Psoas muscle (tissue), 8 donors: ENCODE measurements around the gene DEPDC1B. TPM values are rescaled to one million over a fixed set of nuclear protein-coding genes. Genes with fewer than 3 reads are reported as not detected.

Experiments used
- ATAC-seq, 4 donors: fragments of 200-7000 bp; cut with Tn5 transposase; one replicate each; pipeline ENCODE4 v1.9.1; 2020; ENCODE audit warnings: moderate library complexity in 3 of 4, mild to moderate bottlenecking in 2 of 4
- DNase-seq, 2 donors: peaks; one replicate each; pipeline ENCODE4 v3.0.0-alpha.2; 2020
- H3K27ac ChIP-seq: fragments of 200-600 bp; one replicate; pipeline ENCODE4 v1.8.0; 2022
- H3K27me3 ChIP-seq, 3 donors: fragments of 200-600 bp in 1 of 3; one replicate each; pipeline versions ENCODE4 v1.6.1 to v1.8.0; 2013 to 2022; ENCODE audit warnings: low read length in 2 of 3, mild to moderate bottlenecking in 2 of 3, moderate library complexity in 1 of 3; ENCODE audit not compliant: insufficient read depth in 3 of 3
- H3K36me3 ChIP-seq, 2 donors: fragments of 200-600 bp in 1 of 2; one replicate each; pipeline versions ENCODE4 v1.6.1 to v1.8.0; 2013 to 2022; ENCODE audit warnings: low read depth in 1 of 2, mild to moderate bottlenecking in 1 of 2, moderate library complexity in 1 of 2; ENCODE audit not compliant: insufficient read depth in 1 of 2
- H3K4me1 ChIP-seq: fragments of 200-600 bp; one replicate; pipeline ENCODE4 v1.8.0; 2022
- H3K4me3 ChIP-seq: fragments of 200-600 bp; one replicate; pipeline ENCODE4 v1.8.0; 2022; ENCODE audit warnings: mild to moderate bottlenecking
- H3K9me3 ChIP-seq: fragments of 200-600 bp; one replicate; pipeline ENCODE4 v1.8.0; 2022
- WGBS, 3 donors: extraction: QIAGEN DNeasy Blood & Tissue Kit; methylation state at CpG; one replicate each; pipeline versions ENCODE4 v1.1.6 to v1.1.7; 2013; 5-methylcytosine and 5-hydroxymethylcytosine counted together
- intact Hi-C, 2 donors: fragments of 100-400 bp; cut with DNase I; formaldehyde crosslinking; loops; one replicate each; pipeline versions ENCODE4 v1.11.0 to v1.14.2; 2022
- polyA plus RNA-seq, 3 donors: library from polyadenylated mRNA; stranded (reverse); fragments of 200-250 nt; gene quantifications; one replicate each; pipeline ENCODE4 v1.2.3, GENCODE V29; 2013
- total RNA-seq, 4 donors: library from RNA; stranded (reverse); fragmentation: NEBNext Ultra II Directional in 2 of 4; extraction: Animal tissue kit (Norgen Biotek cat#: 25700) in 2 of 4; gene quantifications; one replicate each; pipeline versions ENCODE4 v1.2.1 to v1.2.4, GENCODE V29; 2021 to 2023
- TF ChIP-seq, protein P1 (sequence below): fragments of 200-600 bp; IDR thresholded peaks from one replicate; pipeline ENCODE4 v1.8.0; 2022; ENCODE audit warnings: antibody characterized with exemption
- donor health status: healthy with polysubstance abuse.
- donor health status: DM: no; HTN: no; CAD: no; lungs with moderate emphysema.
- donor health status: Bipolar disorder and iron deficiency.
- donor health status: healthy.
- donor health status: DM: yes; HTN: yes; CAD: no.
- donor health status: DM: no; HTN: no; CAD: no.
- donor health status: DM: no; HTN: no; CAD: no.
- donor health status: DM: yes; HTN: yes; CAD: no.

The DEPDC1B gene
- total and polyA plus RNA-seq, 7 donors = 0.05 to 0.15 (median 0.06) TPM; not detected in 4

DNA sequence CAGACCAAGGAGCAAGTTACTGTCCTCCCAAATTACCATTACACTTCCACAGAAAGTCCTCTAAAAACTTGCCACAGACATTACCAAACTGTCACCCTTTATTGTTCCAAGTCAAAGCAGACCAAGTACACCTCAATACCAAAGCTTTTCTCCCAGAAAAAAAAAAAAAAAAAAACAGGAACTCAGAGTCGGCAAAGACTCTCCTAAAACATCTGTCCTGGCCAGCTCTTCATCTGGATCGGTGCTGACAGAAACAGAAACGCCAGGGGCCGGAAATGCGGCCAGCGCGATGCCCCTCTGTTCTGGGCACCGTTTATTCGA is 718 bp downstream of the DEPDC1B start:
- no peak for ATAC-seq
- no peak for DNase-seq
- Histone ChIP-seq H3K4me1 (peaks cover 7% of the 10 kb centered on the region), H3K27me3 (no peaks in the 10 kb centered on the region), H3K27ac (no peak overlapping the region), H3K9me3 (no peaks in the 10 kb centered on the region), H3K4me3 (peak overlapping the region; percentile 95), H3K36me3 (no peaks in the 10 kb centered on the region)
- intact Hi-C loops = no loop called here
- WGBS, 3 donors = 0% methylated on average over 8 to 9 of the region's 9 CpGs
- TF ChIP-seq, protein P1, sequence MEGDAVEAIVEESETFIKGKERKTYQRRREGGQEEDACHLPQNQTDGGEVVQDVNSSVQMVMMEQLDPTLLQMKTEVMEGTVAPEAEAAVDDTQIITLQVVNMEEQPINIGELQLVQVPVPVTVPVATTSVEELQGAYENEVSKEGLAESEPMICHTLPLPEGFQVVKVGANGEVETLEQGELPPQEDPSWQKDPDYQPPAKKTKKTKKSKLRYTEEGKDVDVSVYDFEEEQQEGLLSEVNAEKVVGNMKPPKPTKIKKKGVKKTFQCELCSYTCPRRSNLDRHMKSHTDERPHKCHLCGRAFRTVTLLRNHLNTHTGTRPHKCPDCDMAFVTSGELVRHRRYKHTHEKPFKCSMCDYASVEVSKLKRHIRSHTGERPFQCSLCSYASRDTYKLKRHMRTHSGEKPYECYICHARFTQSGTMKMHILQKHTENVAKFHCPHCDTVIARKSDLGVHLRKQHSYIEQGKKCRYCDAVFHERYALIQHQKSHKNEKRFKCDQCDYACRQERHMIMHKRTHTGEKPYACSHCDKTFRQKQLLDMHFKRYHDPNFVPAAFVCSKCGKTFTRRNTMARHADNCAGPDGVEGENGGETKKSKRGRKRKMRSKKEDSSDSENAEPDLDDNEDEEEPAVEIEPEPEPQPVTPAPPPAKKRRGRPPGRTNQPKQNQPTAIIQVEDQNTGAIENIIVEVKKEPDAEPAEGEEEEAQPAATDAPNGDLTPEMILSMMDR = no peak

DNA sequence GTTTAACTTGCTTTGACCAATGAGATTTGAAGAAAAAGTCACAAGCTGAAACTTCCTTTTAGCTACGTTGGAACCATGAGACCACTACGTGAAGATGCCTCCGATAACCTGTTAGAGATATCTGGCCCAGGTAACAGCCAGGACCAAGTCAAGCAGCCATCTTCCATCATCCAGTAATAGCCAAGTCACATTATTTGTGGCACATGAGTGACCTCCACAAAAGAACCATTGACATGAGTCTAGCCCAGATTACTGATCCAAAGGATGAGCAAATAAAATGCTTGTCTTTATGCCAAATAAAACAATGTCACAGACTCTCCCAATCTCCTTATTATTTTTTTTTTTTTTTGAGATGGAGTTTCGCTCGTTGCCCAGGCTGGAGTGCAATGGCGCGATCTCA is 1.6 kb downstream of the DEPDC1B start:
- DNase-seq = no peak
- Histone ChIP-seq H3K4me3 (no peak overlapping the region), H3K4me1 (peaks cover 7% of the 10 kb centered on the region), H3K27me3 (no peaks in the 10 kb centered on the region), H3K27ac (no peak overlapping the region), H3K9me3 (no peaks in the 10 kb centered on the region), H3K36me3 (no peaks in the 10 kb centered on the region)
- ATAC-seq = no peak
- WGBS, 3 donors = 90 to 92% (median 92%) methylated on average over 7 of the region's 7 CpGs
- TF ChIP-seq, protein P1 = no peak
- intact Hi-C loops = no loop called here

DNA sequence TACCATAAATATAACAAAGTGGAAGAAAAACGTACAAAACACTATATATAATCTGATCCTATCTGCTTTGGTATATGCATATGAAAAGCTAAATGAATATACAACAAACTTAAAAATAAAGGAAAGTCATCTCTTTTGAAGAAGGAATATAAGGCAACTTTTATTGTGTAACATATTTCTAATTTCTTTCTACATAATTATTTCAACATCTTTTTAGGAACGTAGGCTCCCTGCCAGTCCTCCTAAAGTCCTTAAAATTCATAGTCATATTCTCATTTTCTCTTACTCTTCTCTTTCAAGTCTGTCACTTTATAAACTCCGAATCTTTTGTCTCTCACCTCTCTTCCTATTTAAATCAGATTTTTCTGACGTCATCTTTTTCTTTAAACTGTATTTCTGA is 9.6 kb downstream of the DEPDC1B start:
- Histone ChIP-seq H3K27ac (no peak overlapping the region), H3K36me3 (no peaks in the 10 kb centered on the region), H3K4me3 (no peak overlapping the region), H3K4me1 (no peaks in the 10 kb centered on the region), H3K27me3 (no peaks in the 10 kb centered on the region), H3K9me3 (no peaks in the 10 kb centered on the region)
- 78 to 79% (median 78%) methylated on average over 4 of the region's 4 CpGs for WGBS, 3 donors
- TF ChIP-seq, protein P1 = no peak
- no peak for DNase-seq
- no peak for ATAC-seq
- intact Hi-C loops = no loop called here

DNA sequence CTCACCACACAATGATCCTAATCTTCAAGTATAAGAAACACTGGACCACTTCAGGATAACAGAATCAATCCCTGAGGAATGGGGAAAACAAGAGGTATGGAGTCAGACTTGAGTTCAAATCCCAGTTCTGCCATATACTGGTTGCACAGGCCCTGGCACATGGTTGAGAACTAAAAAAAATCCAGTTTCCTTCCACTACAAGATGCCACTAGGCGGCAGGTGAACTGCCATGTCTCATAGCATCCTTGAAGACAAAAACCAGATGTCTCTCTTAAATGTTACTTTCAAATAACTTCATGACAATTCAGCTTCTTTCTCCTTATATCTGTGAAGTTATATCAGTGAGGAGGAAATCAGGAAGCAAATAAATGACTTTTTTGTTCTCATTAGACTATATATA is 11.0 kb downstream of the DEPDC1B start:
- ATAC-seq = no peak
- WGBS, 3 donors = 89 to 97% (median 93%) methylated on average over 1 of the region's 1 CpG
- TF ChIP-seq, protein P1 = no peak
- Histone ChIP-seq H3K27me3 (no peaks in the 10 kb centered on the region), H3K4me1 (no peaks in the 10 kb centered on the region), H3K9me3 (no peaks in the 10 kb centered on the region), H3K4me3 (no peak overlapping the region), H3K36me3 (no peaks in the 10 kb centered on the region), H3K27ac (no peak overlapping the region)
- intact Hi-C loops = no loop called here
- no peak for DNase-seq

DNA sequence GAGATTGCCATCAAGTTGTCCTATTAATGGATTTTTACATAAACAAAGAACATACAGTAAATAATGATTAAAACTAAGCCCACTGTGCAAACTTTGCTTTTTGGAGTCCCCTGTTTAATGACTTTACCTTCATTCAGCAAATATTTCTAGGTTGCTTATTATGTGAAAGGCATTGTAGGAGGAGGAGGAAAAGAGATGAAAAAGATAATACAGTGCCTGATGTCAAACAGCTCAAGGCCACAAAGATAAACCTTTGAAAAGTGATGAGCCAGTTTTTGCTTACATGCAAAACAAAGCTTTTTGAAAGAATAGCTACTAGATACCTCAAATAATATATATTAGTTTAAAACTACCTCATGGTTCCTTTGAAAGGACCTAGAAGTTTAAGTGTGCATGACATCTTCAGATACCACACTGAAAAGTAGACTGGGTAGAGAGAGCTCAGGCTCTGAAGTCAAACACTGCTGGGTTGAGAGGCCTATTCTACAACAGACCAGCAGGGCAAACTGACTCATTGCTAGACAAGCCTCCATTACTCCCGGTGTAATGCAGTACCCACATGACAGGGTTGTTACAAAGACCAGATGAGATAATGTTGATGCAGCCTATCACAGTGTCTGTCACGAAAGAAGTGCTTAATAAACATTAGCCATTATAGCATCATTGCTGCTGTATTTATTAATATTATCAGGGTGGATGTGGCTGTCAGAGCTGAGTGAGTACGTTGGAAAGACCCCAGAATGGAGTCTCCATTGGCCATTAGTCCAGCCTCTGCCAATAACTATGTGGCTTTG is 11.8 kb downstream of the DEPDC1B start:
- Histone ChIP-seq H3K4me3 (no peak overlapping the region), H3K27me3 (no peaks in the 10 kb centered on the region), H3K4me1 (no peaks in the 10 kb centered on the region), H3K36me3 (no peaks in the 10 kb centered on the region), H3K27ac (no peak overlapping the region), H3K9me3 (no peaks in the 10 kb centered on the region)
- 79 to 88% (median 81%) methylated on average over 3 of the region's 3 CpGs for WGBS, 3 donors
- TF ChIP-seq, protein P1 = no peak
- DNase-seq = no peak
- ATAC-seq = no peak
- intact Hi-C loops = no loop called here
